HG03521 (cell line): ENCODE data around the gene UNC13A.

Source experiments
- ATAC-seq: cut with Tn5 transposase; IDR thresholded peaks from one replicate; pipeline ENCODE4 v1.9.1; 2021; ENCODE audit warnings: mild to moderate bottlenecking, moderate library complexity; ENCODE audit not compliant: unreplicated experiment

UNC13A gene

GRCh38 chr19:17632577-17632976 is 55.6 kb downstream of the UNC13A start:
- no peak for ATAC-seq

- no peak for ATAC-seq
Measured at GRCh38 chr19:17629760-17630159, 58.4 kb downstream of the UNC13A start.

- no peak for ATAC-seq
Measured at GRCh38 chr19:17627921-17628320, 60.2 kb downstream of the UNC13A start.

- no peak for ATAC-seq
Measured at GRCh38 chr19:17627161-17627560, 61.0 kb downstream of the UNC13A start.

GRCh38 chr19:17626456-17627015 is 61.6 kb downstream of the UNC13A start:
- no peak for ATAC-seq

GRCh38 chr19:17625980-17626379 is 62.2 kb downstream of the UNC13A start:
- no peak for ATAC-seq

GRCh38 chr19:17625043-17625442 is 63.1 kb downstream of the UNC13A start:
- no peak for ATAC-seq

- no peak for ATAC-seq
Measured at GRCh38 chr19:17624314-17624991, 63.7 kb downstream of the UNC13A start.

- ATAC-seq = no peak
Measured at GRCh38 chr19:17623224-17623935, 64.8 kb downstream of the UNC13A start.

- no peak for ATAC-seq
Measured at GRCh38 chr19:17620696-17621095, 67.5 kb downstream of the UNC13A start.

GRCh38 chr19:17618936-17619335 is 69.2 kb downstream of the UNC13A start:
- no peak for ATAC-seq

GRCh38 chr19:17618281-17618903 is 69.8 kb downstream of the UNC13A start:
- no peak for ATAC-seq

GRCh38 chr19:17617807-17618192 is 70.4 kb downstream of the UNC13A start:
- no peak for ATAC-seq

- ATAC-seq = no peak
Measured at GRCh38 chr19:17616961-17617806, 71.0 kb downstream of the UNC13A start.

- no peak for ATAC-seq
Measured at GRCh38 chr19:17616686-17616960, 71.5 kb downstream of the UNC13A start.

GRCh38 chr19:17615889-17616685 is 72.1 kb downstream of the UNC13A start:
- no peak for ATAC-seq

- ATAC-seq = no peak
Measured at GRCh38 chr19:17614476-17614875, 73.7 kb downstream of the UNC13A start.

GRCh38 chr19:17611462-17612244 is 76.5 kb downstream of the UNC13A start:
- no peak for ATAC-seq

GRCh38 chr19:17610384-17610783 is 77.8 kb downstream of the UNC13A start:
- no peak for ATAC-seq

- ATAC-seq = no peak
Measured at GRCh38 chr19:17607936-17608335, 80.2 kb downstream of the UNC13A start.
